ENCODE data around the gene NT5DC3.
"Not testable (repeated sequence)": the region's sequence is repeated elsewhere in the genome, so short reads cannot be mapped to it uniquely, and the experiment has no call there.

NT5DC3 gene

DNA sequence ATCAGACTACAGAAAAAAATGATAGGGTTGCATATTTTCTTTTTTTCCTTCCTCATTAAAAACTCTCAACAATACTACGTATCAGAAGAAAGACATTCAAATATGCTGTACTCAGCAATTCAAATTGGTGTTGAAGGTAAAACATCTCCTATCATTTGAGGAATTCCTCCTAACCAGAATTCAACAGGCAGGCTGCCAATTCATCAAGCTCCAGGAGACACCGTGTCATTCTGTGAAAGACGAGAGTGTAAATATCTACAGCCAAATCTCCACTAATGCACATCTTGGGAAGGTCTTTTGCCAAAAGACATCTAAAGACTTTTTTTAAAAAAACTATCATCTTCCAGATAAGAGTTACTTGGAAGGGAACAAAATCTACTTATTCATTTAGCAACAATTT is 26.6 kb downstream of the NT5DC3 start:
- TF ChIP-seq TAF1 (IDR thresholded peaks at IDR 0.05; ENCODE audit: borderline replicate concordance, low read depth, low read length) (no peak), POLR2A (IDR thresholded peaks at IDR 0.05; ENCODE audit: low read depth, low read length) (no peak), POLR2AphosphoS5 (IDR thresholded peaks at IDR 0.05; ENCODE audit: low read depth, low read length) (no peak)
- no peak for DNase-seq (ENCODE audit: insufficient read length)
- FAIRE-seq = no peak

DNA sequence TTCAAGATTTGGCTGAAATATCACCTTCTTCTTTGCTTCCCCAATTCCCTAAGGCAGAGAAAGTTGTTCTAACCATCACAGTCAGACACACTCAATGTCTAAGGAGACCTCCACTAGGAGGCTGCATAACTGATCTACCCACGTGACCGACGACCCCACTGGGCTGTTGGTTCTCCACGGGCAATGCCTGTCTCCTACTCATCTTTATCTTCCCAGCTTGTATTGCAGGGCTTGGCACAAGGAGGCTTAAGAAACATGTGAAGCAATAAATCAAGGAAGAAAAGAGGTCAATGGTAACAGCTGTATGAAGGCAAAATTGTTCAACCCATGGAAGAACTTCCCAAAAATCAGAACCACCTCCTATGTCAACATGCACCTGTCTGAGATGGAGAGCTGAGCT is 27.1 kb downstream of the NT5DC3 start:
- FAIRE-seq (no peak), DNase-seq (ENCODE audit: insufficient read length) (no peak)
- TF ChIP-seq POLR2A (IDR thresholded peaks at IDR 0.05; ENCODE audit: low read depth, low read length) = no peak
- no peak for TF ChIP-seq TAF1 (IDR thresholded peaks at IDR 0.05; ENCODE audit: borderline replicate concordance, low read depth, low read length)
- TF ChIP-seq POLR2AphosphoS5 (IDR thresholded peaks at IDR 0.05; ENCODE audit: low read depth, low read length) = no peak

DNA sequence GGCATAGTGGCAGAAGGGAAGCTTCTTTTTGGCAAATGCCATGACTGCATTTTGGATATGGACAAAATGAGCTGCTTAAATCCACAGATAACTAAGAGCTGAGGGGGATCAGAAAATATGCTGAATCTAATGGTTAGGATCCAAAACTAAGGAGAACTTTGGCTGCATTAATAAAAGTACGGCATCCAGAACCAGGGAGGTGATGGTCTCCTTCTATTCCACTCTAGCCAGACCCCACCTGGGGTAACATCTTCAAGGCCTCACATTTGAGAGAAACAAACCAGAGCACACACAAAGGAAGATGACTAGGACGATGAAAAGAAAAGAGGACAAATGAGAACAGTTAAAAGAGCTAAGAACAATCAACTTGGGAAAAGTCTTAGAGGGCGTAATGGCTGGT is 27.6 kb downstream of the NT5DC3 start:
- DNase-seq (ENCODE audit: insufficient read length) (no peak), FAIRE-seq (no peak)
- TF ChIP-seq POLR2AphosphoS5 (IDR thresholded peaks at IDR 0.05; ENCODE audit: low read depth, low read length) (no peak), TAF1 (IDR thresholded peaks at IDR 0.05; ENCODE audit: borderline replicate concordance, low read depth, low read length) (no peak), POLR2A (IDR thresholded peaks at IDR 0.05; ENCODE audit: low read depth, low read length) (no peak)

DNA sequence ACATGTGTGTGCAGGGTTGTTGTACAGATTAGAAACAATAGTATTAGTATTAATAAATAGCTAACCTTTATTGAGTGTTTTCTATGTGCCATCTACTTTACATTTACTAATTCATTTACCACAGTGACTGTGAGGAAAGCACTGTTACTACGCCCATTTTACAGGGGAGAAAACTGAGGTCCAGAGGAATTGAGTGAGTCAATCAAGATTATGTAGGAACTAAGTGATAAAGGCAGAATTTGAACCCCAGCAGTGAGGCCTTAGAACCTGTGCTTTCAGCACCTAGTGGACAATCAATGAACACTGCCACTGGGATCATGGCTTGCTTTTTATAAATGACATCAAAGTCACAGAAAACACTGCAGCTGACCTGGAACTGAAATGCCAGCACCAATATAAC is 28.2 kb downstream of the NT5DC3 start:
- no peak for FAIRE-seq
- TF ChIP-seq TAF1 (IDR thresholded peaks at IDR 0.05; ENCODE audit: borderline replicate concordance, low read depth, low read length) (no peak), POLR2A (IDR thresholded peaks at IDR 0.05; ENCODE audit: low read depth, low read length) (no peak), POLR2AphosphoS5 (IDR thresholded peaks at IDR 0.05; ENCODE audit: low read depth, low read length) (no peak)
- DNase-seq (ENCODE audit: insufficient read length) = no peak

DNA sequence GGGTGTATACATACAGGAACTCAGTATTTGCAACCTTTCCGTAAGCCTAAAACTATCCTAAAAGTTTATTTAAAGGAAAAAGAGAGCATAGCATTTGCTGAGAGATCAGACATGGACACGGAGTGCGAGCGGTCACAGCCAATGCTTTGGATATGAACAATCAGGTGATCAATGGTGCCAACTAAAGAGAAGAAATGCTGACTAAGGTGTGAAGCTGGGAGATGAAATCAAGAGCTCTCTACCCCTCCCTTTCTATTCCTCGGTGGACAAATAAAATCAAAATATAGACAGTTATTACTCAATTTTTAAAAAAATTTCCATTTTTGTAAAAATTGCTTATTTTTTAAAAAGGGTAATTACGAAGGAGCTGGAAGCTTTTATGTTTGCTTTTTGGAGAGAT is 29.2 kb downstream of the NT5DC3 start:
- FAIRE-seq (no peak), DNase-seq (ENCODE audit: insufficient read length) (no peak)
- TF ChIP-seq POLR2AphosphoS5 (IDR thresholded peaks at IDR 0.05; ENCODE audit: low read depth, low read length) = no peak
- no peak for TF ChIP-seq POLR2A (IDR thresholded peaks at IDR 0.05; ENCODE audit: low read depth, low read length)
- no peak for TF ChIP-seq TAF1 (IDR thresholded peaks at IDR 0.05; ENCODE audit: borderline replicate concordance, low read depth, low read length)

DNA sequence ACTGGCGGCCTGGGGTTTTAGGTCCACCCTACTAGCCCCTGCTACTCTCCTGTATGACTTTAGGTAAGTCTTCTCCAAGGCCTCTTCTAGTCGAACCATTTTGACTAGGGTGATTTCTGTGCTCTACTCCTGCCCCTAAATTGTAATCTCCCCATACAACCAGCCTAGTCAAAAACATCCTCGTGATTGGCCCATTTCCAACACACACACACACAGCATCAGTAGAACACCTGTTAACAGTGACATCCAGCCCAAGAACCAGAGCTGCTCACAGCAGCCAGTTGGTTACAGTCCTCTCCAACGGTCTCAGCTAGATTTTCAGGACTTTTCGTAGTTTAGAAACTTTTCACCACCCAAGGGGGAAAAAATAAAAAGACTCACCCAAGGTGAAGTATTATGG is 30.9 kb downstream of the NT5DC3 start:
- no peak for FAIRE-seq
- DNase-seq (ENCODE audit: insufficient read length) = no peak
- no peak for TF ChIP-seq TAF1 (IDR thresholded peaks at IDR 0.05; ENCODE audit: borderline replicate concordance, low read depth, low read length)

DNA sequence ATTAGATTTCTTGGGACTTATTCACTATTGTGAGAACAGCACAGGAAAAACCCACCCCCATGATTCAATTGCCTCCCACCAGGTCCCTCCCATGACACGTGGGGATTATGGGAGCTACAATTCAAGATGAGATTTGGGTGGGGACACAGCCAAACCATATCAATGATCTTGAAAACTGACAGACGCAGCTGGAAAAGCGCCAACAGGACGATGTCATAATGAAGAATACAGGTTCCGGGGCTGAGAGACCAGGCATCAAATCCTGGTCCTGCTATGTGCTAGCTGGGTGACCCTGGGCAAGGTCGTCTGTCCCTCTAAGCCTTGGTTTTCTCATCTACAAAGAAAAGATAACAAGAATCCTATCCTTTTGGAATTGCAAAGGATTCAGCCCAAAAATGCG is 31.4 kb downstream of the NT5DC3 start:
- not testable (repeated sequence) for DNase-seq (ENCODE audit: insufficient read length); FAIRE-seq

DNA sequence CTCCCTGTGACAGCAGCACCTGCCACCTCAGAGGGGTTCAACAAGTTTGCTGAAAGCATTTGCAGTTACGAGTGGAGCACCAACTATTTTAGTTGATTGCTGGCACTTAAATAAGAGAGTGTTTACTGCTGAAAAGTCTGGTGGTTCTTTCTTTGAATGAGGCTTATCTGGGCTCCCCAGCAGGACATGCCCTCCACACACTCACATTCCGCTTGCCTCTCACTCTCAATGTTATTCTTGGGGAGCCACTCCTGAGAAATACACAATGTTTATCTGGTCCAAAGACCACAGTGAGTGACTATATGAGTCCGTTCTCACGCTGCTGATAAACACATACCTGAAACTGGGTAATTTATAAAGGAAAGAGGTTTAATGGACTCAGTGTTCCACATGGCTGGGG is 31.9 kb downstream of the NT5DC3 start:
- no peak for FAIRE-seq
- no peak for TF ChIP-seq POLR2A (IDR thresholded peaks at IDR 0.05; ENCODE audit: low read depth, low read length)
- no peak for TF ChIP-seq TAF1 (IDR thresholded peaks at IDR 0.05; ENCODE audit: borderline replicate concordance, low read depth, low read length)
- no peak for TF ChIP-seq POLR2AphosphoS5 (IDR thresholded peaks at IDR 0.05; ENCODE audit: low read depth, low read length)

DNA sequence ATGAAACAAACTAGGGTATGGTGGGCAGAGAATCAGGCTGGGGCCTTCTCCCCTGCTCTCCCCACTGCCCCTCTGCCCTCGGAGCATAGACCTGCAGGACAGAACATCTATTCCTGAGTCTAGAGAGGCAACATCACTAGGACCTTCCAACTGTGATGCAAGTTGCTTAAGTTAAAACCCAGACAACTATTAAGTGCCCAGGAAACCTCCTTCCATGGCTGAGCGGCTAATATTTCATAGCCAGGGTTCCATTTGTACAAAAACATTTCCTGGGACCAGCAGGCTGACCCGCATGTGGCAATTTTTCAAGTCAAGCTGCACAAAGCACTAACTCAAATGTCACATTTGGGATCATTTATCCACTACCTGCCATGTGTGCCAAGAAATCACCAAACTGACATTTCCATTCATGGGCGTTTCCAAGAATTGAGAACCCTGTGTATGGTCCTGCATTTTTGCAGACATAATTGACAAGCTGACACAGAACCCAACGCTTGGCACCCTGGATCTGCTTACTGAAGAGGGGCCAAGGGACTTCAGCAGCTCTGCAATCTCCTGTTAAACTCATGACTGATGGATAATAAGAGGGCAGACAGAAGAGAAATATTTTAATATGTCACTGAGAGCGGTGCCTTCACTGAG is 32.7 kb downstream of the NT5DC3 start:
- FAIRE-seq = no peak
- TF ChIP-seq POLR2A (IDR thresholded peaks at IDR 0.05; ENCODE audit: low read depth, low read length) = no peak
- no peak for TF ChIP-seq POLR2AphosphoS5 (IDR thresholded peaks at IDR 0.05; ENCODE audit: low read depth, low read length)
- TF ChIP-seq TAF1 (IDR thresholded peaks at IDR 0.05; ENCODE audit: borderline replicate concordance, low read depth, low read length) = no peak
- DNase-seq (ENCODE audit: insufficient read length) = no peak

More for the DNA sequence above, 31.9 kb downstream of the NT5DC3 start:
- DNase-seq (ENCODE audit: insufficient read length) = no peak

DNA sequence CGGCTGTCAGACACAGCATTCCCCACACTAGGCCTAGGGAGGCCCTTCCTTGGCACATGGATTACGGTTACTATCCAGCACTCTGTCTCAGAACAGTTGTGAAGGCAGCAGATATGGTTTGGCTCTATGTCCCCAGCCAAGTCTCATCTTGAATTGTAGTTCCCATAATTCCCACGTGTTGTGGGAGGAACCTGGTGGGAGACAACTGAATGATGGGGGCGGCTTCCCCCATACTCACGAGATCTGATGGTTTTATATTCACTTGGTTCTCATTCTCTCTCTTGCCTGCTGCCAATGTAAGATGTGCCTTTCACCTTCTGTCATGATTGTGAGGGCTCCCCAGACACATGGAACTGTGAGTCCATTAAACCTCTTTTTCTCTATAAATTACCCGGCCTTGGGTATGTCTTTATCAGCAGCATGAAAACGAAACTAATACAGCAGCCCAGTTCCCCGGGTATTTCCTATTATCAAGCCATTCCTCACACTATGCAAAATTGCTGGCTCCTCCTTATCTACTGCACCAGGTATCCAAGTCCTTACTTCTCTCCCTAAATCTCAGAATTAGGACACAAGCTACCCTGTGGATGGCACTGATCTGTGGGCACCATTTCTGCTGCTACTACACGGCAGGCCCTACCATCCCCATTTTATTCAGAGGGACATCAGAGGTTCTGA is 33.3 kb downstream of the NT5DC3 start:
- TF ChIP-seq TAF1 (IDR thresholded peaks at IDR 0.05; ENCODE audit: borderline replicate concordance, low read depth, low read length) (no peak), POLR2A (IDR thresholded peaks at IDR 0.05; ENCODE audit: low read depth, low read length) (no peak), POLR2AphosphoS5 (IDR thresholded peaks at IDR 0.05; ENCODE audit: low read depth, low read length) (no peak)
- DNase-seq (ENCODE audit: insufficient read length) (no peak), FAIRE-seq (no peak)

DNA sequence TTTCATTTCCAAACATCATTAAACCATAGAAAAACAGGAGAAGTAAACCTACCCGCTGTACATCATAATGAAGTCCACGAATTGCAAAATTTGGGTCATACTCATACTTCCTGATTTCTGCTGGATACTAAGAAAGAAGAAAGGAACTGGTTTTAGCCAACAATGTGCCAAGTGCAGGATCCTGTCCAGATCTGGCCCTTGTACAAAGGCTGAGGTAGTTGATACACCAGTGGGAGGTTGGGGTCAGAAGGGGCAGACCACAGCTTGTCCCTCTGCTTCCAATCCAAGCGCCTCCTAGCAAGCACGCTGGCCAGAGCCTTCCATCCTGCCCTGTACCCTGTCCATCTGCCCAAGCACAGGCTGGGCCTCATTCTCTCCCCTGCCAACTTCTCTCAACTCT is 34.2 kb downstream of the NT5DC3 start:
- FAIRE-seq = no peak
- DNase-seq (ENCODE audit: insufficient read length) = no peak
- no peak for TF ChIP-seq POLR2A (IDR thresholded peaks at IDR 0.05; ENCODE audit: low read depth, low read length)
- TF ChIP-seq TAF1 (IDR thresholded peaks at IDR 0.05; ENCODE audit: borderline replicate concordance, low read depth, low read length) = no peak
- no peak for TF ChIP-seq POLR2AphosphoS5 (IDR thresholded peaks at IDR 0.05; ENCODE audit: low read depth, low read length)

DNA sequence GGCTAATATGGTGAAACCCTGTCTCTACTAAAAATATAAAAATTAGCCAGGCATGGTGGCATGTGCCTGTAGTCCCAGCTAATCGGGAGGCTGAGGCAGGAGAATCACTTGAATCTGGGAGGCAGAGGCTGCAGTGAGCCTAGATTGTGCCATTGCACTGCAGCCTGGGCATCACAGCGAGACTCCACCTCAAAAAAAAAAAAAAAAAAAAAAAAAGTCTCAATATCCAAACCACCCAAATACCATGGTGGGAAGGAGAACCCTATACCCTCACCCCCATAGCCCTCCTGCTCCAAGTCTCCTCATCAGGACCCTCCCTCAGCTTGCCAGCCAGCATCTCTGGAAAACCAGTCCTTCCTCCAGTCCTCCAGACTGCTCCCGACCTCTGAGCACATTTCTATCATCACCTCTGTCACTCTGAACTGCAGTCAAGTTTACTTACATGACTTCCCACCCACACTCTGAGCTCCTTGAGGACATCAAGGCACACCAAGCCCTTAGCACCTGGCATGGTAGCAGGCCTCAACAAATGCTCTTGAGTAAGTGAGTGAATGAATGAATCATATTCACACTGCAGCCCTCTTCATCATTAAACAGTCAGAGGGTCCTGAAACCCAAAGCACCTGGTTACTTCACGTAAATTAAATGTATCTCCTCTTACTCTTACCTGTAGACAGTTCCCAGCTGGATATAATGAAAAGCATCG is 35.2 kb downstream of the NT5DC3 start:
- no peak for TF ChIP-seq TAF1 (IDR thresholded peaks at IDR 0.05; ENCODE audit: borderline replicate concordance, low read depth, low read length)
- TF ChIP-seq POLR2A (IDR thresholded peaks at IDR 0.05; ENCODE audit: low read depth, low read length) = no peak
- no peak for TF ChIP-seq POLR2AphosphoS5 (IDR thresholded peaks at IDR 0.05; ENCODE audit: low read depth, low read length)
- DNase-seq (ENCODE audit: insufficient read length) = no peak
- FAIRE-seq = no peak
